Endothelial cell of umbilical vein (primary cell): Measurements from ENCODE around the gene MYT1. TPM values are rescaled to one million over a fixed set of nuclear protein-coding genes. Genes with fewer than 3 reads are reported as not detected.

Experiments
- BruUV-seq: library from RNA; stranded (reverse); fragments of 400-500 nt; replicated peaks from 2 replicates; lab custom pipeline; 2021; lab: Mats Ljungman, UMichigan
- CTCF ChIA-PET: fragments of 300-600, 350-600 bp; sonication (Branson Sonifier 250); formaldehyde crosslinking; loops from one replicate; lab custom pipeline; 2021; ENCODE audit warnings: antibody characterized with exemption, inconsistent platforms; lab: Charles Lee
- POLR2A ChIA-PET: fragments of 300-600, 350-600 bp; sonication (Branson Sonifier 250); formaldehyde crosslinking; loops from one replicate; lab custom pipeline; 2021; ENCODE audit warnings: antibody characterized with exemption, inconsistent platforms; lab: Charles Lee
- DNase-seq: peaks from one replicate; pipeline ENCODE4 v3.0.0-alpha.2; 2011; ENCODE audit warnings: low read depth, low spot score
- FAIRE-seq: peaks from 2 replicates; lab custom pipeline; 2011; peaks lifted over from hg19 to GRCh38; lab: Jason Lieb, UNC
- H2AFZ ChIP-seq: 2 replicates; pipeline ENCODE4 v1.6.0; 2012; ENCODE audit warnings: low read depth, low read length, control low read depth, inconsistent platforms
- H3K27ac ChIP-seq: 2 replicates; pipeline ENCODE4 v1.5.1; 2011; ENCODE audit warnings: low read depth, mild to moderate bottlenecking, control low read depth, low read length, moderate library complexity; ENCODE audit not compliant: insufficient read depth
- H3K27me3 ChIP-seq, 2 experiments: 2 replicates each; pipeline versions ENCODE4 v1.6.0 to v1.6.1; 2011; ENCODE audit warnings: low read length in 2 of 2, mixed read lengths in 1 of 2; ENCODE audit not compliant: control insufficient read depth in 2 of 2, insufficient read depth in 2 of 2
- H3K36me3 ChIP-seq, 2 experiments: 2 replicates in 1 of 2; 3 replicates in 1 of 2; pipeline ENCODE4 v1.5.1; 2011; ENCODE audit warnings: low read length in 2 of 2, mild to moderate bottlenecking in 1 of 2, moderate library complexity in 1 of 2; ENCODE audit not compliant: control insufficient read depth in 2 of 2, insufficient read depth in 2 of 2; ENCODE audit errors: extremely low read depth in 1 of 2
- H3K4me1 ChIP-seq: 3 replicates; pipeline ENCODE4 v1.5.1; 2011; ENCODE audit warnings: mild to moderate bottlenecking, low read length; ENCODE audit not compliant: control insufficient read depth, insufficient read depth; ENCODE audit errors: extremely low read depth
- H3K4me2 ChIP-seq: 2 replicates; pipeline ENCODE4 v1.6.1; 2011; ENCODE audit warnings: low read length, control low read depth, mixed read lengths; ENCODE audit not compliant: insufficient read depth
- H3K4me3 ChIP-seq, 3 experiments: fragments of 200-600 bp in 1 of 3; sonication (generic), shearing (Covaris generic) in 1 of 3; replicated peaks in 1 of 3; 2 replicates each; pipeline ENCODE4 v1.5.1; 2011 to 2016; ENCODE audit warnings: control low read depth in 3 of 3, low read length in 3 of 3, mild to moderate bottlenecking in 2 of 3, inconsistent platforms in 1 of 3, low read depth in 1 of 3, moderate library complexity in 1 of 3; ENCODE audit not compliant: insufficient read depth in 1 of 3
- H3K79me2 ChIP-seq: 2 replicates; pipeline ENCODE4 v1.6.0; 2012; ENCODE audit warnings: low read length, inconsistent platforms; ENCODE audit not compliant: control insufficient read depth, insufficient read depth
- H3K9ac ChIP-seq: replicated peaks from 2 replicates; pipeline ENCODE3; 2011; ENCODE audit warnings: low read length, control low read depth; ENCODE audit not compliant: insufficient read depth; ENCODE audit errors: extremely low read depth
- H3K9me1 ChIP-seq: replicated peaks from 3 replicates; pipeline ENCODE4 v1.6.0; 2011; ENCODE audit warnings: mild to moderate bottlenecking, low read length; ENCODE audit not compliant: control insufficient read depth, insufficient read depth; ENCODE audit errors: extremely low read depth
- H3K9me3 ChIP-seq: replicated peaks from 2 replicates; pipeline ENCODE4 v1.5.1; 2012; ENCODE audit warnings: low read length, inconsistent platforms; ENCODE audit not compliant: control insufficient read depth, insufficient read depth
- H4K20me1 ChIP-seq: replicated peaks from 2 replicates; pipeline ENCODE3; 2011; ENCODE audit warnings: mild to moderate bottlenecking, low read length; ENCODE audit not compliant: control insufficient read depth, insufficient read depth; ENCODE audit errors: extremely low read depth
- CTCF ChIP-seq, 2 donors: IDR thresholded peaks; 1 replicate in 1 of 2; 2 replicates in 1 of 2; pipeline ENCODE4 v1.5.1; 2011; ENCODE audit warnings: low read length in 2 of 2, mild to moderate bottlenecking in 2 of 2, moderate library complexity in 2 of 2, control low read depth in 1 of 2, inconsistent platforms in 1 of 2, low read depth in 1 of 2; ENCODE audit not compliant: insufficient read depth in 1 of 2; ENCODE audit errors: extremely low read depth in 1 of 2
- EZH2 ChIP-seq: IDR thresholded peaks from 2 replicates; pipeline ENCODE4 v1.6.1; 2012; ENCODE audit warnings: borderline replicate concordance, low read depth, mild to moderate bottlenecking, moderate library complexity, low read length, inconsistent platforms; ENCODE audit not compliant: severe bottlenecking
- FOS ChIP-seq: IDR thresholded peaks from 2 replicates; pipeline ENCODE4 v1.6.1; 2011; ENCODE audit warnings: mild to moderate bottlenecking, low read length, moderate library complexity, borderline replicate concordance; ENCODE audit not compliant: insufficient read depth
- GATA2 ChIP-seq: IDR thresholded peaks from 2 replicates; pipeline ENCODE4 v1.7.0; 2011; ENCODE audit warnings: low read depth, mild to moderate bottlenecking, moderate library complexity, mixed read lengths, low read length; ENCODE audit not compliant: insufficient read length, insufficient read depth
- JUN ChIP-seq: IDR thresholded peaks from 2 replicates; pipeline ENCODE4 v1.6.1; 2011; ENCODE audit warnings: borderline replicate concordance, low read depth; ENCODE audit not compliant: insufficient read length, insufficient read depth
- MAX ChIP-seq: IDR thresholded peaks from 2 replicates; pipeline ENCODE4 v1.6.1; 2011; ENCODE audit not compliant: insufficient read depth, insufficient read length
- MYC ChIP-seq: IDR thresholded peaks from one replicate; pipeline ENCODE4 v1.6.1; 2011; ENCODE audit warnings: mild to moderate bottlenecking, low read depth, low read length
- POLR2A ChIP-seq: IDR thresholded peaks from 2 replicates; pipeline ENCODE4 v1.6.1; 2012; ENCODE audit warnings: low read depth, mild to moderate bottlenecking, control low read depth, low read length
- POLR2AphosphoS5 ChIP-seq: IDR thresholded peaks from 2 replicates; pipeline ENCODE4 v1.6.1; 2012; ENCODE audit warnings: low read depth, mild to moderate bottlenecking, control low read depth, low read length, moderate library complexity; ENCODE audit not compliant: insufficient read depth
- dilution Hi-C: fragments of 300-500 bp; cut with MboI; formaldehyde crosslinking; loops from one replicate; pipeline ENCODE4 v1.15.0; 2019; ENCODE audit warnings: low sequenced_read_pairs; ENCODE audit not compliant: extremely low pct_ligation_motif_present
- intact Hi-C: fragments of 100-400 bp; cut with micrococcal nuclease; formaldehyde crosslinking; loops from one replicate; pipeline ENCODE4 v1.10.0; 2022
- polyA plus RNA-seq, 4 experiments: library from polyadenylated mRNA; depleted of rRNA in 3 of 4; stranded (reverse) in 3 of 4; unstranded in 1 of 4; fragments of >200 nt; gene quantifications; 2 replicates each; pipeline versions ENCODE4 v1.2.1 to v1.2.3, GENCODE V29; 2011 to 2012; ENCODE audit warnings: missing spikeins in 1 of 4
- total RNA-seq: library from RNA; stranded (reverse); gene quantifications from 2 replicates; pipeline ENCODE4 v1.2.3, GENCODE V29; 2021

The MYT1 gene
- total and polyA plus RNA-seq, 2 donors (not counting 3 experiments of a cell fraction or from before 2014, with no cell fraction given): not detected

GRCh38 chr20:64159286-64159680 is 5.0 kb upstream of the MYT1 start:
- DNase-seq (no peak), FAIRE-seq (no peak)
- Histone ChIP-seq H3K9me3 (no peaks in the 10 kb centered on the region), H3K4me3 (no peak overlapping the region), H3K27ac (no peak overlapping the region), H3K9ac (no peak overlapping the region), H2AFZ (no peak overlapping the region), H3K27me3 (peaks cover 13 to 22% of the 10 kb centered on the region in 2 experiments), H3K79me2 (no peaks in the 10 kb centered on the region), H3K36me3 (no peaks in the 10 kb centered on the region), H3K4me1 (no peaks in the 10 kb centered on the region), H3K4me2 (no peak overlapping the region), H4K20me1 (no peaks in the 10 kb centered on the region), H3K9me1 (no peaks in the 10 kb centered on the region)
- ChIA-PET POLR2A (no interaction called here), CTCF (no interaction called here)
- TF ChIP-seq POLR2AphosphoS5 (no peak), JUN (no peak), MAX (no peak), FOS (no peak), MYC (no peak), EZH2 (no peak), GATA2 (no peak), POLR2A (no peak), CTCF (IDR thresholded peaks at IDR 0.05; ENCODE audit: extremely low read depth in 1 of 2, insufficient read depth in 1 of 2, low read depth in 1 of 2, low read length in 2 of 2) (no peak)
- BruUV-seq: no TSS peak
- dilution Hi-C loops: no loop called here
- intact Hi-C loops: no loop called here
